Measurements from ENCODE around the gene MAPK8. TPM values are rescaled to one million over a fixed set of nuclear protein-coding genes. Genes with fewer than 3 reads are reported as not detected.

Gene MAPK8
- total RNA-seq, 4 donors from 2014 or later, result 29.7 to 126 (median 67.8) TPM

- TF ChIP-seq EP300 (IDR thresholded peaks at IDR 0.05; ENCODE audit: low read depth), result no peak
- no peak for TF ChIP-seq CTCF (IDR thresholded peaks at IDR 0.05)
- no peak for TF ChIP-seq POLR2AphosphoS5 (IDR thresholded peaks at IDR 0.05)
- TF ChIP-seq POLR2A (IDR thresholded peaks at IDR 0.05), result no peak
- intact Hi-C loops (cut with DNase I; ENCODE audit: low total_unique reads), result no loop called here
These were observed 169.4 kb downstream of the MAPK8 start for GRCh38 chr10:48475943-48476278.

GRCh38 chr10:48476279-48476982, 170.0 kb downstream of the MAPK8 start:
- TF ChIP-seq EP300 (IDR thresholded peaks at IDR 0.05; ENCODE audit: low read depth) (no peak), POLR2AphosphoS5 (IDR thresholded peaks at IDR 0.05) (no peak), CTCF (IDR thresholded peaks at IDR 0.05) (no peak), POLR2A (IDR thresholded peaks at IDR 0.05) (no peak)
- Histone ChIP-seq H3K27ac (no peak overlapping the region), H3K27me3 (no peaks in the 10 kb centered on the region), H3K4me3 (no peak overlapping the region), H3K4me1 (no peaks in the 10 kb centered on the region), H3K9me3 (no peaks in the 10 kb centered on the region), H3K36me3 (no peaks in the 10 kb centered on the region)
- intact Hi-C loops (cut with DNase I; ENCODE audit: low total_unique reads) (no loop called here), in situ Hi-C loops (cut with MboI; ENCODE audit: low pct_ligation_motif_present in 1 of 4, low pct_unique_long_range_greater_than_20kb in 1 of 4, low sequenced_read_pairs in 3 of 4) (no loop called here)
- DNase-seq, result no peak
- WGBS, 2 donors (ENCODE audit: low coverage in 1 of 2), result 82% methylated on average over 8 of the region's 9 CpGs; no CpG with 5 or more reads in 1 of the 2 donors

More at GRCh38 chr10:48475943-48476278, 169.4 kb downstream of the MAPK8 start:
- Histone ChIP-seq H3K4me3 (no peak overlapping the region), H3K27ac (no peak overlapping the region), H3K36me3 (no peaks in the 10 kb centered on the region), H3K4me1 (no peaks in the 10 kb centered on the region), H3K27me3 (no peaks in the 10 kb centered on the region), H3K9me3 (no peaks in the 10 kb centered on the region)
- in situ Hi-C loops (cut with MboI; ENCODE audit: low pct_ligation_motif_present in 1 of 4, low pct_unique_long_range_greater_than_20kb in 1 of 4, low sequenced_read_pairs in 3 of 4), result no loop called here
- WGBS, 2 donors (ENCODE audit: low coverage in 1 of 2), result 87 to 94% methylated on average over 3 to 4 of the region's 4 CpGs
- no peak for DNase-seq

GRCh38 chr10:48477141-48477540, 170.7 kb downstream of the MAPK8 start:
- H3K9me3 ChIP-seq, result no peaks in the 10 kb centered on the region
- in situ Hi-C loops (cut with MboI; ENCODE audit: low pct_ligation_motif_present in 1 of 4, low pct_unique_long_range_greater_than_20kb in 1 of 4, low sequenced_read_pairs in 3 of 4) (no loop called here), intact Hi-C loops (cut with DNase I; ENCODE audit: low total_unique reads) (no loop called here)
- no peak overlapping the region for H3K27ac ChIP-seq
- DNase-seq, result no peak
- no peaks in the 10 kb centered on the region for H3K4me1 ChIP-seq
- no peaks in the 10 kb centered on the region for H3K36me3 ChIP-seq
- no peaks in the 10 kb centered on the region for H3K27me3 ChIP-seq
- no peak overlapping the region for H3K4me3 ChIP-seq
- no peak for TF ChIP-seq CTCF (IDR thresholded peaks at IDR 0.05)
- TF ChIP-seq POLR2AphosphoS5 (IDR thresholded peaks at IDR 0.05), result no peak
- no peak for TF ChIP-seq POLR2A (IDR thresholded peaks at IDR 0.05)
- no peak for TF ChIP-seq EP300 (IDR thresholded peaks at IDR 0.05; ENCODE audit: low read depth)

- Histone ChIP-seq H3K4me1 (no peaks in the 10 kb centered on the region), H3K27me3 (no peaks in the 10 kb centered on the region)
- WGBS, 2 donors (ENCODE audit: low coverage in 1 of 2), result 75 to 76% methylated on average over 4 of the region's 4 CpGs
These were observed 171.1 kb downstream of the MAPK8 start for GRCh38 chr10:48477616-48478015.

More at GRCh38 chr10:48477616-48478015, 171.1 kb downstream of the MAPK8 start:
- no peaks in the 10 kb centered on the region for H3K9me3 ChIP-seq
- in situ Hi-C loops (cut with MboI; ENCODE audit: low pct_ligation_motif_present in 1 of 4, low pct_unique_long_range_greater_than_20kb in 1 of 4, low sequenced_read_pairs in 3 of 4) (no loop called here), intact Hi-C loops (cut with DNase I; ENCODE audit: low total_unique reads) (no loop called here)
- H3K36me3 ChIP-seq, result no peaks in the 10 kb centered on the region
- H3K4me3 ChIP-seq, result no peak overlapping the region
- no peak for DNase-seq
- TF ChIP-seq POLR2AphosphoS5 (IDR thresholded peaks at IDR 0.05) (no peak), EP300 (IDR thresholded peaks at IDR 0.05; ENCODE audit: low read depth) (no peak), POLR2A (IDR thresholded peaks at IDR 0.05) (no peak), CTCF (IDR thresholded peaks at IDR 0.05) (no peak)
- H3K27ac ChIP-seq, result no peak overlapping the region

All from transverse colon (tissue), 4 donors.